Stimulated activated CD4-positive, alpha-beta T cell treated with anti-CD3 and anti-CD28 coated beads, Interleukin-15, amount 100 ng/mL, for 48 hours (primary cell): ENCODE data around the gene CFAP46.
"Not testable (repeated sequence)": the region's sequence is repeated elsewhere in the genome, so short reads cannot be mapped to it uniquely, and the experiment has no call there.

Experiments
- DNase-seq, 2 donors: peaks; one replicate each; pipeline ENCODE4 v3.0.0-alpha.2; 2020; ENCODE audit warnings: low read depth in 2 of 2

Gene CFAP46

DNA sequence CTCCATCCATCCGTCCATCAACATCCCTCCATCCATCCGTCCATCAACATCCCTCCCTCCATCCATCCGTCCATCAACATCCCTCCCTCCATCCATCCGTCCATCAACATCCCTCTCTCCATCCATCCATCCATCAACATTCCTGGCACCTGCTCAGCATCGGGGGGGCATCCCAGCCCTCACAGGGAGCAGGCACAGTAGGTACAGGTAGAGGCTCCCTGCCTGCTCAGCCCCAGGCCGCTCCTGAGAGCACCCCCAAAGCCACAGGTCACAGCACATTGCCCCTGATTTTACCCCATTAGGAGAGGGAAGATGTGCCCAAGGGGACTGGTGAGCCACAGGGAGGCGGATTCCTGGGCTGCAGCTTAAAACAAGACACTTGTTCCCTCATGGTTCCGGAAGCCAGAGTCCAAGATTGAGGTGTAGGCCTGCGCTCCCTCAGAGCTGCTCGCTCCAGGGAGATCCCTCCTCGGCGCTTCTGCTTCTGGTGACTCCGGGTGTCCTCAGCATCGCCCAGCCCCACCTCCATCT lies 21.1 kb upstream of the CFAP46 start:
- no peak for DNase-seq

DNA sequence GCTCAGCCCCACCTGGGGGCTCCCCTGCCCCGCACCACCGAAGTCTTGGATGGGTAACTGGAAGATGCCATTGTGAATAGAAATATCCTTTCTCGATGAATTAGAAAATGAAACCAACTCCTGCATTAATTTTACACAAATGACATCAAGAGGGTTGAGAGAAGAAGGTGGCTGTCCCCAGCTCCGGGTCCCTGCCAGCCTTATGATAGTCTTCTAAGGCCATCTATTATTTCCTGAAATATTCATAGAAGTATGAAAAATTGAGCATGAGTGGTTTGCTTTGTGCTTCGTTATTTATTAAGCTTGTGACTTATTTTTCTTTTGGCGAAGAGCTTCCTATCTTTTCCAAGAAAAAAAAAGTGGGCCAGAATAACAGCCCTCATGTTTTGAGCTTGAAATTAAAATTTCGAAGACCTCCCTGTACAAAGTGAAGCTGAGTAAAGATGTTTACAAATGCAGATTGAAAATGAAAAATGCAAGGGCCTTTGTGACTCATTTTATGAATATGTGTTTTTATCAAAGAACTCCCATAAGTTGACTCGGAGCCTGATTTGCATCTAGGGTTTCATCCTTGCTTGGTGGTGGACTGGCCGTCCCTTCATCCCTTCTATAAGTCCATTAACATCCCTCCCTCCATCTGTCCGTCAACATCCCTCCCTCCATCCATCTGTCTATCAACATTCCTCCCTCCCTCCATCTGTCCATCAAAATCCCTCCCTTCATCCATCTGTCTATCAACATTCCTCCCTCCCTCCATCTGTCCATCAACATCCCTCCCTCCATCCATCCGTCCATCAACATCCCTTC lies 20.5 kb upstream of the CFAP46 start:
- no peak for DNase-seq

DNA sequence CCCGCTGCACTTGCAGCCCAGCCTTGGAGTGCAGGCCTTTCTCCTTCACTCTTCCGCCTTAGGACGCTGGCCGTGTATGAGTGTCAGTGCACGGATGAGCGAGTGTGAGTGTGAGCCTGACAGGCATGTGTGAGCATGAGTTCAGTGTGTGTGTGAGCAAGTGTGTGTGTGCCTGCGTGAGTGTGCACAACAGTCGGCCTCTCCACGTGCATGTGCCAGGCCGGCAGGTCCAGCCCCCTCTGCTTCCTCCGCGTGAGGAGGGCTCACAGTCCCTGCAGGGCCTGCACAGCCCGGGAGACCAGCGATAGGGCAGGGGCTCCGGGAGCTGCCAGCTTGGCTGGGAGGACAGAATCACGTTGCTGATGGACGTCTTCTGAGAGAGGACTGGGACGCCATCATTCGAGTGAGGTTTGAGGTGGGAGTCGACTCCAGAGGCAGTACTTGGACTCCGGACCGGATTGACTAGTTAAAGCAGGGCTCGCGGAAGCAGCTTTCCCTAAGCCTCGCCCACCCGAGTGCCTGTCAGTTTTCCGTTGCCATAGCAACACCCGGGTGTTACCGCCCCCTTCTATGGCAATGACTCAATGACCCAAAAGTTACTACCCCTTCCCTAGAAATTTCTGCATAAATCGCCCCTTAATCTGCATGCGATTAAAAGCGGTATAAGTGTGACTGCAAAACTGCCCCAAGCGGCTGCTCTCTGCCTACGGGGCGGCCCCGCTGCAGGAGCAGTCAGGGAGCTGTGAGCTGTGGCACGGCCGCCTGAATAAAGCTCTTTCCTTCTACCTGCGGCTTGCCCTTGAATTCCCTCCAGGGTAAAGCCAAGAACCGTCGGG lies 19.6 kb upstream of the CFAP46 start:
- DNase-seq, result peak; percentile 73 to 76

DNA sequence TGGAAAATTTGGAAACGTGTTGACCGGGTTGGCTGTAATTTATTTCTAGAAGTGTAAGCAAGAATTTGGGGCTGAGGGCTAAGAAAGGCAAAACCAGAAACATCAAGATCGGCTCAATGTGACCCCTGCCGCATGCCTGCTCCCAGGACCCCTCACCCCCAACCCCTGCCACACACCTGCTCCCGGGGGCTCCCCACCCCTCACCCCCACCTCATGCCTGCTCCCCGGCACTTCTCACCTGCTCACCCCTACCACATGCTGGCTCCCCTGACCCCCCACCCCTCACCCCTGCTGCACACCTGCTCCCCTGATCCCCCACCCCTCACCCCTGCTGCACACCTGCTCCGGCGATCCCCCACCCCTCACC lies 19.0 kb upstream of the CFAP46 start:
- DNase-seq, result no peak

DNA sequence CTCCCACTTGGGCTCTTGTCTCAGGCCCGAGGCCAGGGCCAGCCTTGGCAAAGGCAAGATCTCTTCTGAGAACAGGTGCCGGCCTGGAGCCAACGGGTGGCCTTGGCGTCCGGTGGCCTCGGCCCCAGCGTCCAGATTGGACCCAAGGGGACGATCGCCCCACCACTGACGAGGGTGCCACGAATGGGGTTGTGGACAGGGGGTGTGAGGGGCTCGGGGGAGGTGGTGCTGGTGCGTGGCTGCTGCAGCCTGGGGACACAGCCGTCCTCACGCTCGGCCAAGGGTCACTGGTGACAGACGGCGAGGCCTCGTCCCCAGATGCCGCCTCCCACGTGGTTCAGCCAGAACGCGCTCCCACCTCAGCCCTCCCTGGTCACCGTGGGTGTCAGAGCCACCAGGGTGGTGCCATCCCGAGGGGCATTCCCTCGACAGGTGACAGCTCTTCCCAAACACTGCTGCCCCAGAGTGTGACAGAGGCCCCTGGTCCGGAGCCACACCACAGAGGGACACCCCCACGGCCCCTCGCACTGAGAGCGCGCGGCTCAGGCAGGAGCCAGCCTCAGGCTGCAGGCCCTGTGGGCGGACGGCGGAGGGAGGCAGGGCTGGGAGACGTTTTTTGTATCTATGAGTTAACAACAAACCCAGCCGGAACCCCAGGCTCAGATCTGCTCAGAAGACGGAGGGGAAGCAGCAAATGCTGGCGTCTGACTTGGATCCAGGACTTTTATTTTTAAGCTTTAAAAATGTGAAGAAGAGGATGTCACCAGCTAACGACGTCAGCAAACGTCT lies 18.5 kb upstream of the CFAP46 start:
- DNase-seq, result no peak

DNA sequence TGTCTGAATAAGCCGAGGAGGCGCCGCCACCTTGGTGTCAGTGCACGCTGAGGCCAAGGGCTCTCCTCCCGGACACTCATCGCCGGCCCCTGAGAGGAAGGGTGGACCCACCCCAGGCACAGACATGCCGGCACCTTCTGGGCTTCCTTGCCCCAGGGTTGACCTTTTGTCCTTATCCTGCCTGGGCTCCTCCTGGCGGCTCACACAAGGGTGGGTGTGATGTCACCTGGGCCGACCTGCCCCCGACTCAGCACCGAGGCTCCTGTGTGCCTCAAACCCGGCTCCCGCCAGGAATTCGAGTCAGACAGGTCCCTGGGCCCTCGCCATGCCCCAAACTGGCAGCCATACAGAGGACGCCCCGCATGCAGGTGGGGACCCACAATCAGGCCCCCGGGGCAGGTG lies 17.7 kb upstream of the CFAP46 start:
- no peak for DNase-seq

DNA sequence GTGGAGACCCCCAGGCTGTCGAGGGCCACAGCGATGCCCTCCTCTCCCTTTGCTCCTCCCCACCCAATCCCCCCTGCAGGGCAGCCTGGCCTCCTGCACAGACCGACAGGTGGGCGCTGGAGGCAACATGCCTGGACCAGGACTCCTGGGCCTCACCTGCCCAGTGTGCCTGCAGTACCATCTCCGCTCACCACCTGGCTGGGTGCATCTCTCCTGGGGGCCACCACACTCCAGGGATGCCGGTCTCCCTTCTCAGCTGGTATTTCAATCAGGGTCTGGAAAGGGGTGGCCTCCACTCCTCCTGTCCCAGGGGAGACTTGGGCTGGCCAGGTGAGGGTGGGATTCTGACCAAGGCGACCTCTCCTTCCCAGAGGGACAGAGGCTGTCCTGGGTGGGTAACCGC lies 17.2 kb upstream of the CFAP46 start:
- DNase-seq, result no peak

DNA sequence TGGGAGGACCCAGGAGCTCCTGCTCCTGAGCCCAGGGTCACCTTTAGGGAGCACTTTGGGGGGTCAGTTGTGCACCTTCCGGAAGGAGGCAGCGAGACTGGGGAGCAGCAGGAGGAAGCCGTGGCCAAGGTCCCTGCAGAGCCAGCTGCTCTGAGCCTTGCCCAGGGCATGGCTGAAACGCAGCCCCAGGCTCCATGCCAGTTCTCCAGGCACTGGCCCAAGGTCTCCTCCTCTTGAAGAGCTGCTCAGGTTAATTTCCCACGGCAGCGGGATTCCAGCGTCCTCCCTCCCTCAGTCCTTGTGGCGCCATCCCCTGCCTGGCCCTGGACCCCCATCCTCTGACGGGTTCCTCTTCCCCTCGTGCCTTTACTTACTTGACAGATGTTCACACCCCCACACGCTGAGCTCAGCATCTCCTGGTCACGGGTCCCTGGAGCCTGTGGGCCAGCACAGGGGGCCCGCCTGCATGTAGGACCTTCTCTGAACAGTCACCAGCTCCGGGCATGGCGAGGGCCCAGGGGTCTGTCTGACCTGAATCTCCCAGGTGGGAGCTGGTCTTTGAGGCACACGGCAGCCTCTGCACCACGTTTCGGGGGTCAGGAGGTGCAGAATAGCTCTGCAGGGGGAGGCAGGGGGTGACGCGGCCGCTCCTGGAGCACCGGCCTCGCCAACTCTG lies 16.7 kb upstream of the CFAP46 start:
- DNase-seq, result no peak

DNA sequence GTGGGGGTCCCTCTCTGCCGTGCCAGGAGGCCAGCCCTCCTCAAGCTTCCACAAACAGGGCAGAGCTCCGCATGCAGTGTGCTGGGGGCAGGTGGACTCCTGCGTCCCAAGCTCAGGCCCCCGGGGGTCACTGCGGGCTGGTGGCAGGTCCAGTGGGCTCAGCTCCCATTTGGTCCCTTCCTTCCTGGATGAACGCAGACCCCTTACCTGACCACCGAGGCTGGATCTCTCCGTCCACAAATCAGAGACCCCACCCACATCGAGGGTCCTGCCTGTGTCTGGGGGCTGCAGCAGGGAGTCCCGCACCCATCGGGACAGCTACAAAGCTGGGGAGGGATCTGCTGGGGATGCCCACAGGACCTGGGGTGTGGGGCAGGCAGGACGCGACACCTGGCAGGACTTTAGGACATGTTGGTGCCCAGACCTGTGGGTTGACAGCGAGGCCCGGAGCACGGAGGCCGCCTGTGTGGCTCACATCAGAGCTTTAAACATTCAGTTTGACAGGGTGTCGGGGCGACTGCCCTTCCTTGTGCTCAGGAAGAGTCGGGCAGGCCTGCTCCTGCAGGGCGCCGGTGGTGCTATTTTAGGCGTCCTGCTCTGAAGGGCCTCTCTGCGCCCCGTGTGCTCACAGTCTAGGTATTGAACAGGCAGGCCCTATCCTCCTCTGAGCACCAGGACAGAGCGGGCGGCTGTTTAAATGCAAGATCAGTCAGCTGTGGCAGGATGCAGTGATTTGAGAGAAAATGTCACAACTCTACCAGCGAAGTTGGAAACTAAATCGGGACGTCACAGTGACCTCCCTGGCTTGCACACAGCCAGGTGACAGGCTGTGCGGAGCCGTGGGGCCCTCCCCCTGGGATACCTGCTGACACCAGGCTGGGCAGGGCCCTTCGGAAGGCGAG lies 15.9 kb upstream of the CFAP46 start:
- DNase-seq, result no peak

DNA sequence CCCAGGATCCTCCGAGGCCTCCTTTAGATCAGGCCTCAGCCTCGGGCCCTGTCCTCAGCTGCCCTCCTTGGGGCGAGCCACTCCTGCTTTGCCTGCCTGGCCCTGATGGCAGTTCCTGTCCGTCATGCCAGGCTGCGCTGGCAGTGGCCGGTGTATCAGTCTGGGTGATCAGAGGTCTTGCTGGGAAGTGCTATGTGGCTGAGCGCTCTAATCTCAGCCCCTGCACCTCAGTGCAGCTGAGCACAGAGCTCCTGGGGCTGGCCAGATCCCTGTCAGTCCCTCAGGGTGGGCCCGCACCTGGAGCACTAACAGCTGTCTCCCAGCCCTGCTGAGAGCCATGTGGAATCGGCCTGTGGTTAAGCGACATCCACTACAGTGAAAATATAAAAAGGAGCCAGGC lies 14.8 kb upstream of the CFAP46 start:
- no peak for DNase-seq

DNA sequence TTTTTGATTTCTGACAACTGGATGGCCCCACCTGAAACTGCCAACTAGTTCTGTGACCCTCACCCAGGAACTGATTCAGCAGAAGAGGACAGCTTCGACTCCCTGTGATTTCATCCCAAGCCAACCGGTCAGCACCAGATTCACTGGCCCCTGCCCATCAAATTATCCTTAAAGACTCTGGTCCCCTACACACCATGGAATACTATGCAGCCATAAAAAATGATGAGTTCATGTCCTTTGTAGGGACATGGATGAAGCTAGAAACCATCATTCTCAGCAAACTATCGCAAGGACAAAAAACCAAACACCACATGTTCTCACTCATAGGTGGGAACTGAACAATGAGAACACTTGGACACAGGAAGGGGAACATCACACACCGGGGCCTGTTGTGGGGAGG lies 13.9 kb upstream of the CFAP46 start:
- not testable (repeated sequence) for DNase-seq

DNA sequence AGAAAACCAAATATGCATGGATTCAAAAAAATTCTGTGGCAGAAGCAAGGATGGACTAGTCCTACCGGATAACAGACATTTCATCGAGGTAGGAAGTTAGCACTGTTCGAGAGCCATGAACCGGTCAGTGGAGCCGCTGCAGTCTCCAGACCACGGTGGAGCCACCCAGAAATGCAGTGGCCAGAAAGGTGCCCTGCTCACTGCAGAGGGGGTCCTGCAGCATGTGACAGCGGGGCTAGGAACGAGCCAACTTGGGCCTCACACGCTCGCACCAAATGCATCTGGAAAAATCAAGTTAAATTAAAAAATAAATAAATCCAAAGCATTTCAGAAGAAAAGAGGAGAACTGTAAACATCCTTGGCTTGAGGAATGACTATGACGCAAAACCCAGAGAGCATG lies 13.1 kb upstream of the CFAP46 start:
- no peak for DNase-seq

DNA sequence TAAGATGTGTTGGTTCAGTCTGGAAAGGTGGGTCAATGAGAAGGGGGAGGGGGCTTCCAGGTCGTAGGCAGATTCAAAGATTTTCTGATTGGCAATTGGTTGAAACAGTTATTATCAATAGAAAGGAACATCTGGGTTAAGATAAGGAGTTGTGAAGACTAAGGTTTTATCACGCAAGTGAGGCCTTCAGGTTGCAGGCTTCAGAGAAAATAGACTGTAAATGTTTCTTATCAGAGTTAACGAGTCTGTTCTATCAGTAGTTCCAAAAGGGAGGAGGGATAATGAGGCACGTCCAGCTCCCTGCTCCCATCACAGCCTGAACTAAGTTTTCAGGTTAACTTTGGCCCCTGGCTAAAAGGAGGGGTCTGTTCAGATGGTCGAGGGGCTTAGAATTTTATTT lies 11.1 kb upstream of the CFAP46 start:
- DNase-seq, result no peak

DNA sequence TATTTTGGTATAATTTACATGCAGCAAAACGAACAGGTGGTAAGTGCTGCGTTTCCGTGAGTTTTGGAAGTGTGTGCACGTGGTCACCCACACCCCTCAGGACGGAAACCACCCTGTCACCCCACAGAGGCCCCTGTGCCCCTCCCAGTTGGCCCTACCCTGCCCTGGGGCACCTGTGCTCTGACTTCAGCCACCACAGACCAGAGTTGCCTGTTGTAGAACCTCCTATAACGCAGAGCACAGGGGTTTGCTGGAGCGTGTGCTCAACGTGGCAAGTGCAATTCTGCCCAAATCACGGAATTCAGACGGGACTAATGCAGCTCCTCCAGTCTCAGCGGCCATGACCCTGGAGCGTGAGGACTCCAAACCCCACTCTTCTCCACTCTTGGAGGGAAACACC lies 9.6 kb upstream of the CFAP46 start:
- no peak for DNase-seq

DNA sequence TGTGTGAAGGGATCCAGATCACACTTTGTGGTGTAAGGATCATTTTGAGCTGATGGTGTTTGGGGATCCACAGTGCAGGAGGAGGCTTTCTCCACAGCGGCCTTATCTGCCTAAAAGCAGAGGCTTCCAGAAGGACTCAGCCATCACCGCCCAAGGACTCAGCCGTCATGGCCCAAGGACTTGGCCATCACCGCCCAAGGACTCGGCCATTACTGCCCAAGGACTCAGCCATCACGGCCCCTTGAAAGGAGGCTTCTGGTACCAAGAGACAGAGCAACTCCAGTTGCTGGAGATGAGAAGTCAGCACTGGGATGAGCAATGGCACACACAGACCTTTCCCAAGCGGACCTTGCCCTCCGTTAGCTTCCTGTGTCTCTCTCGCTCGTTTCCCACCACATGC lies 6.0 kb upstream of the CFAP46 start:
- DNase-seq, result no peak

DNA sequence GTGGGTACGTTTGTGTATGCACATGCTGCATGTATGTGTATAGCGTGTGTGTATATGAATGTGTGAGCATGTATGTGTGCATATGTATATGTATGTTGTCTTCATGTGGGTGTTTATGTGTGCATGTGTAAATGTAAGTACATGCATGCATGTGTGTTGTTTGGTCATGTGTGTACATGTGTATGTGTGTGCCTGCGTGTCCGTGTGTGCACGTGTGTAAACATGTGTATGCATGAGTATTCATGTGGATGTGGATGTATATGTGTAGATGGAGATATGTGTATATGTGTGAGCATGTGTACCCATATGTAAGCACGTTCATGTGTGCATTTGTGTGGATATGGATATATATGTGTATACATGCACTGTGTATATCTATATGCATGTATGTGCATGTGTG lies 5.5 kb upstream of the CFAP46 start:
- no peak for DNase-seq

DNA sequence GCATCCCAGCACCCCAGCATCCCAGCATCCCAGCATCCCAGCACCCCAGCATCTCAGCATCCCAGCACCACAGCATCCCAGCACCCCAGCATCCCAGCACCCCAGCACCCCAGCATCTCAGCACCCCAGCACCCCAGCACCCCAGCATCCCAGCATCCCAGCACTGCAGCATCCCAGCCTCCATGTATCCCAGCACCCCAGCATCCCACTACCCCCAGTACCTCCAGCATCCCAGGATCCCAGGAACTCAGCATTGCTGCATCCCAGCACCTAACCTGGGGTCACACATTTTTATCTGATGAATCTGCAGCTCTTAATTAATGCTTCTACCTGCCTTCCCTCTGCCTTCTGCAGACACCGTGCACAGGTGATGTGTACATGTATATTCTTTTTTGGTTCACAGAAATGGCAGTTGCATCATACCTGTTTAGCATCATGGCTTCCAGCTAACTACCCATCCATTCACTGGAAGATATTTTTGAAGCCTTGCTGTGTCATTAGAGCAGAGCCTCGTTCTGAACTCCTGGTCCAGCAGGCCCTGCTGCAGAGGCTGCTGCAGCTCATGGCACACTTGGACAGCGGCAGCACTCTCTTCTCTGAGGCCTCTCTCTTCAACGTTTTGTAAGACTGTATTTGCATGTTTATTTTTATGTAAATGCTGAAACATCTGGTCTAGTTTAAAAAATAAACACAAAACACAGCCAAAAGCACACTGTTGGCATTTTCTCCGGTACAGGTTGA lies 4.6 kb upstream of the CFAP46 start:
- DNase-seq, result no peak

DNA sequence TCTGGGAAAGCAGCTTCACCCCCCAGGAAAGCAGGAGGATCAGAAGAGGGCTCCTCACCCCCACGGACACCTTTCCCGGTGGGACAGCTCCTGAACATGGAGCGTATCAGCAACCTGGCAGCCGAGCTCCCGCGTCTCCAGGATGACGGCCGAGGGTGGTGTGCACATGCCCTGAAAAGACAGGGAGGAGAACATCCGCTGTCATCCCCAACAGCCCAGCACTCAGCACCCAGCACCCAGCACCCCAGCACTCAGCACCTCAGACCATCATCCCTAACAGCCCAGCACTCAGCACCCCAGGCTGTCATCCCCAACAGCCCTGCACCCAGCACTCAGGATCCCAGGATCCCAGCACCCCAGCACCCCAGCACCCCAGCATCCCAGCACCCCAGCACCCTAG lies 3.9 kb upstream of the CFAP46 start:
- no peak for DNase-seq

DNA sequence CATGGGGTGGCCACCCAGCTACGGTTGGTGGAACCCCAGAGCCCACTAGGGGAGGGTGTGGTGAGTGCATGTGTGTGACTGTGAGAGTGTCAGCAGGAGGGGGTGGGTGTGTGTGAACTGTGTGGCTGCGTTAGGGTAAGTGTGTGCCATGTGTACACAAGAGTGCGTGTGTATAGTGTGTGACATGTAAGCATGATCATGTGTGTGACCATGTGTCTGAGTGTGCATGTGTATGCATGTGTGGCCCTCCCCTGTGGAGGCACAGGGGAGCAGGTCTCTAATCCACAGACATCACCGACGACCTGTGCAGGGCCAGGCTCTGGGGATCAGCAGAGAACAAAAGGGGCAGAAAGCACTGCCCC lies 3.5 kb upstream of the CFAP46 start:
- DNase-seq, result no peak
